Hepatocyte (in vitro differentiated cells): ENCODE measurements around the gene VMP1.

Experiments used
- EZH2 ChIP-seq: fragments of 200-600 bp; sonication (generic); IDR thresholded peaks from 2 replicates; pipeline ENCODE4 v1.6.1; 2016; ENCODE audit warnings: antibody characterized with exemption, mild to moderate bottlenecking, borderline replicate concordance
- EZH2phosphoT487 ChIP-seq: fragments of 200-600 bp; sonication (generic); IDR thresholded peaks from one replicate; pipeline ENCODE4 v1.6.1; 2018; ENCODE audit warnings: antibody characterized with exemption, mild to moderate bottlenecking, low read depth, moderate library complexity; ENCODE audit not compliant: unreplicated experiment, severe bottlenecking
- TF ChIP-seq, protein P1 (sequence below): fragments of 200-600 bp; sonication (generic); IDR thresholded peaks from 2 replicates; pipeline ENCODE4 v1.5.1; 2016; ENCODE audit warnings: antibody characterized with exemption, mild to moderate bottlenecking; ENCODE audit not compliant: poor library complexity

DNA sequence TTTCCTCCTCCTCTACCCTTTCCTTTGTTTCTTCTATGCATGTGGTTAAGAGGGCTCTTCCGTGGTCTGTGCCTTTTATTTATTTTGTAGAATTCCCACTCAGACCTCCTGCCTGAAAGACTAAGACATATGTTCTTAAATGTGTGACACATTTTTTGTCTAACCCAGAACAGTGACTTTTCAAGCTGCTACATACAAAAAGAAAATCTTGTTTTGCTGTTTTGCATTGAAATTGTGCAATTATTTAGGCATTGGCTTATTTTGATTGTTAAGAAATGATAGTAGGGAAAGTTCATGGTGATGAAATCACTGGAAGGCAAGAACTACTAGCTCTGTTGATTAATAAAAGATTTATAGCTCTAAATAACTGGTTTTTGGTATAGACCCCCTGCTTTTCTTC lies 108.5 kb downstream of the VMP1 start:
- TF ChIP-seq, protein P1, sequence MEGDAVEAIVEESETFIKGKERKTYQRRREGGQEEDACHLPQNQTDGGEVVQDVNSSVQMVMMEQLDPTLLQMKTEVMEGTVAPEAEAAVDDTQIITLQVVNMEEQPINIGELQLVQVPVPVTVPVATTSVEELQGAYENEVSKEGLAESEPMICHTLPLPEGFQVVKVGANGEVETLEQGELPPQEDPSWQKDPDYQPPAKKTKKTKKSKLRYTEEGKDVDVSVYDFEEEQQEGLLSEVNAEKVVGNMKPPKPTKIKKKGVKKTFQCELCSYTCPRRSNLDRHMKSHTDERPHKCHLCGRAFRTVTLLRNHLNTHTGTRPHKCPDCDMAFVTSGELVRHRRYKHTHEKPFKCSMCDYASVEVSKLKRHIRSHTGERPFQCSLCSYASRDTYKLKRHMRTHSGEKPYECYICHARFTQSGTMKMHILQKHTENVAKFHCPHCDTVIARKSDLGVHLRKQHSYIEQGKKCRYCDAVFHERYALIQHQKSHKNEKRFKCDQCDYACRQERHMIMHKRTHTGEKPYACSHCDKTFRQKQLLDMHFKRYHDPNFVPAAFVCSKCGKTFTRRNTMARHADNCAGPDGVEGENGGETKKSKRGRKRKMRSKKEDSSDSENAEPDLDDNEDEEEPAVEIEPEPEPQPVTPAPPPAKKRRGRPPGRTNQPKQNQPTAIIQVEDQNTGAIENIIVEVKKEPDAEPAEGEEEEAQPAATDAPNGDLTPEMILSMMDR = no peak
- no peak for TF ChIP-seq EZH2phosphoT487
- no peak for TF ChIP-seq EZH2
